ENCODE results near the gene CLSTN1.

Gene CLSTN1

GRCh38 chr1:9817734-9818133 lies 6.0 kb downstream of the CLSTN1 start:
- no peak overlapping the region for H3K27ac ChIP-seq (ENCODE audit: low read depth, low read length)
- H3K79me2 ChIP-seq (ENCODE audit: control insufficient read depth, insufficient read depth, low read length, poor library complexity) = peaks cover 2% of the 10 kb centered on the region
- no peak overlapping the region for H3K23ac ChIP-seq (ENCODE audit: low read length)
- no peak overlapping the region for H3K14ac ChIP-seq (ENCODE audit: low read length)
- H3K9me3 ChIP-seq (ENCODE audit: insufficient read depth, low read depth, low read length) = no peaks in the 10 kb centered on the region
- no peak overlapping the region for H4K12ac ChIP-seq (ENCODE audit: low read depth, low read length)
- no peak overlapping the region for H2AK5ac ChIP-seq (ENCODE audit: low read length)
- no peak overlapping the region for H2BK120ac ChIP-seq (ENCODE audit: insufficient read depth, low read length, poor library complexity)
- no peak overlapping the region for H3K4me3 ChIP-seq (ENCODE audit: low read depth, low read length)
- no peak overlapping the region for H3K9ac ChIP-seq (ENCODE audit: low read length)
- no peaks in the 10 kb centered on the region for H3K36me3 ChIP-seq (ENCODE audit: control insufficient read depth in 1 of 2, insufficient read depth in 2 of 2, low read length in 2 of 2)
- no peak overlapping the region for H3K4ac ChIP-seq (ENCODE audit: low read depth, low read length)
- no peaks in the 10 kb centered on the region for H3K27me3 ChIP-seq (ENCODE audit: insufficient read depth, low read length)
- H2BK5ac ChIP-seq (ENCODE audit: low read depth, low read length, poor library complexity) = no peak overlapping the region
- no peak overlapping the region for H3K4me2 ChIP-seq (ENCODE audit: low read length)
- H3K79me1 ChIP-seq (ENCODE audit: low read length) = no peaks in the 10 kb centered on the region
- no peak overlapping the region for H3K18ac ChIP-seq (ENCODE audit: low read length)
- no peak for DNase-seq
- H4K91ac ChIP-seq (ENCODE audit: low read depth, low read length) = no peak overlapping the region
- no peak overlapping the region for H2BK12ac ChIP-seq (ENCODE audit: low read length)
- peaks cover 0 to 3% of the 10 kb centered on the region in 2 experiments for H3K4me1 ChIP-seq (ENCODE audit: control insufficient read depth in 1 of 2, insufficient read depth in 2 of 2, low read length in 2 of 2)
- H4K8ac ChIP-seq (ENCODE audit: low read depth, low read length) = no peak overlapping the region
- no peak overlapping the region for H2AFZ ChIP-seq (ENCODE audit: insufficient read depth, low read length, poor library complexity)
- no CpG with 5 or more reads among the region's 4 CpGs for WGBS (ENCODE audit: extremely low coverage, insufficient coverage, insufficient read length)

DNA sequence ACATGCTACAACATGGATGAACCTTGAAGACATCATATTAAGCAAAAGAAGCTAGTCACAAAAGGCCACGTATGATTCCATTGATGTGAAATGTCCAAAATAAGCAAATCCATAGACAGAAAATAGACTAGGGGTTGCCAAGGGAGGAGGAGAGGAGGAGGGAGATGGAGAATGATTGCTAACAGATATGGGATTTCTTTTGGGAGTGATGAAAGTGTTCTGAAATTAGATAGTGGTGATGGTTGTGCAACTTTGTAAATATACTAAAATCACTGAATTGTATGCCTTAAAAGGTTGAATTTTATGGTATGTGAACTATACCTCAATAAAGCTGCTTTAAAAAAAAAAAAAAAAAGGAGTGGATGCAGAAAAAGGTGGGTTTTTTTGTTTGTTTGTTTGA lies 7.6 kb downstream of the CLSTN1 start:
- Histone ChIP-seq H2AK5ac (ENCODE audit: low read length) (no peak overlapping the region), H3K4me3 (ENCODE audit: low read depth, low read length) (no peak overlapping the region), H3K4me1 (ENCODE audit: control insufficient read depth in 1 of 2, insufficient read depth in 2 of 2, low read length in 2 of 2) (peaks cover 0 to 3% of the 10 kb centered on the region in 2 experiments), H3K23ac (ENCODE audit: low read length) (no peak overlapping the region), H3K9ac (ENCODE audit: low read length) (no peak overlapping the region), H3K79me2 (ENCODE audit: control insufficient read depth, insufficient read depth, low read length, poor library complexity) (peaks cover 2% of the 10 kb centered on the region), H3K4me2 (ENCODE audit: low read length) (no peak overlapping the region), H3K14ac (ENCODE audit: low read length) (no peak overlapping the region), H2BK12ac (ENCODE audit: low read length) (no peak overlapping the region), H3K27me3 (ENCODE audit: insufficient read depth, low read length) (no peaks in the 10 kb centered on the region), H3K36me3 (ENCODE audit: control insufficient read depth in 1 of 2, insufficient read depth in 2 of 2, low read length in 2 of 2) (no peaks in the 10 kb centered on the region), H2BK5ac (ENCODE audit: low read depth, low read length, poor library complexity) (no peak overlapping the region), H3K27ac (ENCODE audit: low read depth, low read length) (no peak overlapping the region), H3K18ac (ENCODE audit: low read length) (no peak overlapping the region), H4K91ac (ENCODE audit: low read depth, low read length) (no peak overlapping the region), H3K79me1 (ENCODE audit: low read length) (no peaks in the 10 kb centered on the region), H3K4ac (ENCODE audit: low read depth, low read length) (no peak overlapping the region), H2BK120ac (ENCODE audit: insufficient read depth, low read length, poor library complexity) (no peak overlapping the region), H4K8ac (ENCODE audit: low read depth, low read length) (no peak overlapping the region), H3K9me3 (ENCODE audit: insufficient read depth, low read depth, low read length) (no peaks in the 10 kb centered on the region), H2AFZ (ENCODE audit: insufficient read depth, low read length, poor library complexity) (no peak overlapping the region), H4K12ac (ENCODE audit: low read depth, low read length) (no peak overlapping the region)
- DNase-seq = no peak
- no CpG with 5 or more reads among the region's 1 CpG for WGBS (ENCODE audit: extremely low coverage, insufficient coverage, insufficient read length)

GRCh38 chr1:9815150-9815549 lies 8.6 kb downstream of the CLSTN1 start:
- H3K27me3 ChIP-seq (ENCODE audit: insufficient read depth, low read length) = no peaks in the 10 kb centered on the region
- WGBS (ENCODE audit: extremely low coverage, insufficient coverage, insufficient read length) = no CpG with 5 or more reads among the region's 2 CpGs

GRCh38 chr1:9814619-9815018 lies 9.1 kb downstream of the CLSTN1 start:
- Histone ChIP-seq H3K36me3 (ENCODE audit: control insufficient read depth in 1 of 2, insufficient read depth in 2 of 2, low read length in 2 of 2) (no peaks in the 10 kb centered on the region), H2AFZ (ENCODE audit: insufficient read depth, low read length, poor library complexity) (no peak overlapping the region), H3K14ac (ENCODE audit: low read length) (no peak overlapping the region), H4K91ac (ENCODE audit: low read depth, low read length) (no peak overlapping the region), H3K4me3 (ENCODE audit: low read depth, low read length) (no peak overlapping the region), H4K8ac (ENCODE audit: low read depth, low read length) (no peak overlapping the region), H3K4me2 (ENCODE audit: low read length) (no peak overlapping the region), H3K18ac (ENCODE audit: low read length) (no peak overlapping the region), H2BK120ac (ENCODE audit: insufficient read depth, low read length, poor library complexity) (no peak overlapping the region), H3K9ac (ENCODE audit: low read length) (no peak overlapping the region), H3K9me3 (ENCODE audit: insufficient read depth, low read depth, low read length) (no peaks in the 10 kb centered on the region), H3K4me1 (ENCODE audit: control insufficient read depth in 1 of 2, insufficient read depth in 2 of 2, low read length in 2 of 2) (peaks cover 0 to 3% of the 10 kb centered on the region in 2 experiments), H2BK5ac (ENCODE audit: low read depth, low read length, poor library complexity) (no peak overlapping the region), H3K23ac (ENCODE audit: low read length) (no peak overlapping the region), H3K27me3 (ENCODE audit: insufficient read depth, low read length) (no peaks in the 10 kb centered on the region), H3K79me2 (ENCODE audit: control insufficient read depth, insufficient read depth, low read length, poor library complexity) (no peaks in the 10 kb centered on the region), H3K27ac (ENCODE audit: low read depth, low read length) (no peak overlapping the region), H3K79me1 (ENCODE audit: low read length) (no peaks in the 10 kb centered on the region), H2BK12ac (ENCODE audit: low read length) (no peak overlapping the region), H4K12ac (ENCODE audit: low read depth, low read length) (no peak overlapping the region), H2AK5ac (ENCODE audit: low read length) (no peak overlapping the region), H3K4ac (ENCODE audit: low read depth, low read length) (no peak overlapping the region)
- DNase-seq = no peak
- WGBS (ENCODE audit: extremely low coverage, insufficient coverage, insufficient read length) = no CpG with 5 or more reads among the region's 6 CpGs

More at GRCh38 chr1:9815150-9815549, 8.6 kb downstream of the CLSTN1 start:
- no peak overlapping the region for H4K8ac ChIP-seq (ENCODE audit: low read depth, low read length)
- peaks cover 2% of the 10 kb centered on the region for H3K79me2 ChIP-seq (ENCODE audit: control insufficient read depth, insufficient read depth, low read length, poor library complexity)
- H3K36me3 ChIP-seq (ENCODE audit: control insufficient read depth in 1 of 2, insufficient read depth in 2 of 2, low read length in 2 of 2) = no peaks in the 10 kb centered on the region
- H3K4me3 ChIP-seq (ENCODE audit: low read depth, low read length) = no peak overlapping the region
- H3K9ac ChIP-seq (ENCODE audit: low read length) = no peak overlapping the region
- H3K23ac ChIP-seq (ENCODE audit: low read length) = no peak overlapping the region
- no peak overlapping the region for H2AFZ ChIP-seq (ENCODE audit: insufficient read depth, low read length, poor library complexity)
- H2BK12ac ChIP-seq (ENCODE audit: low read length) = no peak overlapping the region
- H2BK120ac ChIP-seq (ENCODE audit: insufficient read depth, low read length, poor library complexity) = no peak overlapping the region
- H3K18ac ChIP-seq (ENCODE audit: low read length) = no peak overlapping the region
- H4K91ac ChIP-seq (ENCODE audit: low read depth, low read length) = no peak overlapping the region
- H2AK5ac ChIP-seq (ENCODE audit: low read length) = no peak overlapping the region
- H2BK5ac ChIP-seq (ENCODE audit: low read depth, low read length, poor library complexity) = no peak overlapping the region
- DNase-seq = no peak
- no peak overlapping the region for H3K4ac ChIP-seq (ENCODE audit: low read depth, low read length)
- peaks cover 0 to 3% of the 10 kb centered on the region in 2 experiments for H3K4me1 ChIP-seq (ENCODE audit: control insufficient read depth in 1 of 2, insufficient read depth in 2 of 2, low read length in 2 of 2)
- no peaks in the 10 kb centered on the region for H3K79me1 ChIP-seq (ENCODE audit: low read length)
- H3K9me3 ChIP-seq (ENCODE audit: insufficient read depth, low read depth, low read length) = no peaks in the 10 kb centered on the region
- H3K4me2 ChIP-seq (ENCODE audit: low read length) = no peak overlapping the region
- no peak overlapping the region for H3K14ac ChIP-seq (ENCODE audit: low read length)
- no peak overlapping the region for H4K12ac ChIP-seq (ENCODE audit: low read depth, low read length)
- H3K27ac ChIP-seq (ENCODE audit: low read depth, low read length) = no peak overlapping the region

All from trophoblast cell (in vitro differentiated cells and primary cell).